Astrocyte (in vitro differentiated cells and primary cell): ENCODE measurements around the gene UMOD. TPM values are rescaled to one million over a fixed set of nuclear protein-coding genes. Genes with fewer than 3 reads are reported as not detected.

Source experiments
- DNase-seq: peaks from one replicate; pipeline ENCODE4 v3.0.0-alpha.2; 2010; ENCODE audit warnings: low read depth
- FAIRE-seq: peaks from 2 replicates; lab custom pipeline; 2011; peaks lifted over from hg19 to GRCh38; lab: Jason Lieb, UNC
- H2AFZ ChIP-seq: 2 replicates; pipeline ENCODE4 v1.6.0; 2012; ENCODE audit warnings: low read depth, low read length, inconsistent platforms
- H3K27ac ChIP-seq: 2 replicates; pipeline ENCODE4 v1.5.1; 2011; ENCODE audit warnings: low read depth, low read length, inconsistent platforms
- H3K27me3 ChIP-seq: 2 replicates; pipeline ENCODE4 v1.6.0; 2011; ENCODE audit warnings: low read length, inconsistent platforms; ENCODE audit not compliant: insufficient read depth
- H3K36me3 ChIP-seq: 2 replicates; pipeline ENCODE4 v1.5.1; 2011; ENCODE audit warnings: low read length, inconsistent platforms; ENCODE audit not compliant: insufficient read depth
- H3K4me1 ChIP-seq: 2 replicates; pipeline ENCODE4 v1.5.1; 2011; ENCODE audit warnings: low read length, inconsistent platforms; ENCODE audit not compliant: insufficient read depth
- H3K4me2 ChIP-seq: 2 replicates; pipeline ENCODE4 v1.6.0; 2012; ENCODE audit warnings: low read length, inconsistent platforms
- H3K4me3 ChIP-seq: 2 replicates; pipeline ENCODE4 v1.5.1; 2011; ENCODE audit warnings: low read depth, mild to moderate bottlenecking, low read length, inconsistent platforms; ENCODE audit not compliant: insufficient read depth
- H3K79me2 ChIP-seq: 2 replicates; pipeline ENCODE4 v1.6.0; 2012; ENCODE audit warnings: mild to moderate bottlenecking, low read length, inconsistent platforms; ENCODE audit not compliant: insufficient read depth
- H3K9ac ChIP-seq: 2 replicates; pipeline ENCODE4 v1.6.0; 2012; ENCODE audit warnings: mild to moderate bottlenecking, low read length, inconsistent platforms
- H3K9me3 ChIP-seq: 2 replicates; pipeline ENCODE4 v1.5.1; 2012; ENCODE audit warnings: low read depth, mild to moderate bottlenecking, low read length, inconsistent platforms; ENCODE audit not compliant: insufficient read depth
- H4K20me1 ChIP-seq: 2 replicates; pipeline ENCODE4 v1.6.0; 2012; ENCODE audit warnings: low read length, inconsistent platforms; ENCODE audit not compliant: insufficient read depth
- H3K27ac Mint-ChIP-seq: one replicate; pipeline ENCODE4 v1.8.0; 2021; ENCODE audit warnings: mild to moderate bottlenecking, mixed read lengths; ENCODE audit not compliant: unreplicated experiment
- H3K27me3 Mint-ChIP-seq: one replicate; pipeline ENCODE4 v1.8.0; 2021; ENCODE audit warnings: low read depth, mixed read lengths; ENCODE audit not compliant: unreplicated experiment
- H3K36me3 Mint-ChIP-seq: one replicate; pipeline ENCODE4 v1.8.0; 2021; ENCODE audit warnings: low read depth, mixed read lengths; ENCODE audit not compliant: unreplicated experiment
- H3K4me1 Mint-ChIP-seq: one replicate; pipeline ENCODE4 v1.8.0; 2021; ENCODE audit warnings: low read depth, mixed read lengths; ENCODE audit not compliant: unreplicated experiment
- H3K4me3 Mint-ChIP-seq: one replicate; pipeline ENCODE4 v1.8.0; 2021; ENCODE audit warnings: mild to moderate bottlenecking, moderate library complexity, mixed read lengths; ENCODE audit not compliant: unreplicated experiment
- H3K9me3 Mint-ChIP-seq: one replicate; pipeline ENCODE4 v1.8.0; 2021; ENCODE audit warnings: mild to moderate bottlenecking, mixed read lengths; ENCODE audit not compliant: unreplicated experiment
- EZH2 ChIP-seq: IDR thresholded peaks from 2 replicates; pipeline ENCODE4 v1.6.1; 2012; ENCODE audit warnings: mild to moderate bottlenecking, low read length, inconsistent platforms; ENCODE audit not compliant: insufficient read depth
- total RNA-seq: library from RNA; stranded (reverse); gene quantifications from 2 replicates; pipeline ENCODE4 v1.2.1, GENCODE V29; 2021
- TF ChIP-seq, protein P1 (sequence below): IDR thresholded peaks from 2 replicates; pipeline ENCODE4 v1.5.1; 2011; ENCODE audit warnings: low read depth, mild to moderate bottlenecking, inconsistent platforms, low read length, moderate library complexity; ENCODE audit not compliant: insufficient read depth

Gene UMOD
- total RNA-seq, 1 donor from 2014 or later = not detected

DNA sequence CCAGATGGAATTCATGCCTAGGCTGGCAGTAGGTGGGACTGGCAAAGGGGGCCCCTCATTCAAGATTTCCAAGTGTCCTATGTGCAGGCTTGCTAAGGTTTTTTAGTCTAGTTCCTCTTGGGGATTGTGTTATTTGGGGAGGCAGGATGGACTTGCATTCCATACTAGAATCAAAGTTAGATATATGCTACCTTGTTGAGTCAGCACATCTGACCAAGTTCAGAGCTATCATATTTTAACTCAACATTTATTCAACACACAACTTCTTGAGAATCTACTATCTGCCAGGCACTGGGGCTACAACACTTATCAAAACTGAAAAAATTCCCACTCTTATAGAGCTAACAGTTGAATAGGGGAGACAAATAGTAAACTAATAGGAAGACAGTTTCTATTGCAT lies 31.9 kb downstream of the UMOD start:
- H3K79me2 ChIP-seq = no peaks in the 10 kb centered on the region
- no peaks in the 10 kb centered on the region for H3K36me3 Mint-ChIP-seq
- TF ChIP-seq, protein P1, sequence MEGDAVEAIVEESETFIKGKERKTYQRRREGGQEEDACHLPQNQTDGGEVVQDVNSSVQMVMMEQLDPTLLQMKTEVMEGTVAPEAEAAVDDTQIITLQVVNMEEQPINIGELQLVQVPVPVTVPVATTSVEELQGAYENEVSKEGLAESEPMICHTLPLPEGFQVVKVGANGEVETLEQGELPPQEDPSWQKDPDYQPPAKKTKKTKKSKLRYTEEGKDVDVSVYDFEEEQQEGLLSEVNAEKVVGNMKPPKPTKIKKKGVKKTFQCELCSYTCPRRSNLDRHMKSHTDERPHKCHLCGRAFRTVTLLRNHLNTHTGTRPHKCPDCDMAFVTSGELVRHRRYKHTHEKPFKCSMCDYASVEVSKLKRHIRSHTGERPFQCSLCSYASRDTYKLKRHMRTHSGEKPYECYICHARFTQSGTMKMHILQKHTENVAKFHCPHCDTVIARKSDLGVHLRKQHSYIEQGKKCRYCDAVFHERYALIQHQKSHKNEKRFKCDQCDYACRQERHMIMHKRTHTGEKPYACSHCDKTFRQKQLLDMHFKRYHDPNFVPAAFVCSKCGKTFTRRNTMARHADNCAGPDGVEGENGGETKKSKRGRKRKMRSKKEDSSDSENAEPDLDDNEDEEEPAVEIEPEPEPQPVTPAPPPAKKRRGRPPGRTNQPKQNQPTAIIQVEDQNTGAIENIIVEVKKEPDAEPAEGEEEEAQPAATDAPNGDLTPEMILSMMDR = no peak
- TF ChIP-seq EZH2 = no peak
- no peak overlapping the region for H3K4me2 ChIP-seq
- no peaks in the 10 kb centered on the region for H3K27me3 ChIP-seq
- no peaks in the 10 kb centered on the region for H3K9me3 Mint-ChIP-seq
- no peak overlapping the region for H3K4me3 Mint-ChIP-seq
- DNase-seq = no peak
- no peak overlapping the region for H3K27ac Mint-ChIP-seq
- H3K27me3 Mint-ChIP-seq = peaks cover 41% of the 10 kb centered on the region
- H4K20me1 ChIP-seq = no peaks in the 10 kb centered on the region
- H3K9me3 ChIP-seq = no peaks in the 10 kb centered on the region
- no peaks in the 10 kb centered on the region for H3K4me1 ChIP-seq
- H3K9ac ChIP-seq = no peak overlapping the region
- H3K27ac ChIP-seq = no peak overlapping the region
- H3K36me3 ChIP-seq = no peaks in the 10 kb centered on the region
- no peak overlapping the region for H3K4me3 ChIP-seq
- FAIRE-seq = no peak
- no peak overlapping the region for H2AFZ ChIP-seq
- H3K4me1 Mint-ChIP-seq = no peaks in the 10 kb centered on the region

DNA sequence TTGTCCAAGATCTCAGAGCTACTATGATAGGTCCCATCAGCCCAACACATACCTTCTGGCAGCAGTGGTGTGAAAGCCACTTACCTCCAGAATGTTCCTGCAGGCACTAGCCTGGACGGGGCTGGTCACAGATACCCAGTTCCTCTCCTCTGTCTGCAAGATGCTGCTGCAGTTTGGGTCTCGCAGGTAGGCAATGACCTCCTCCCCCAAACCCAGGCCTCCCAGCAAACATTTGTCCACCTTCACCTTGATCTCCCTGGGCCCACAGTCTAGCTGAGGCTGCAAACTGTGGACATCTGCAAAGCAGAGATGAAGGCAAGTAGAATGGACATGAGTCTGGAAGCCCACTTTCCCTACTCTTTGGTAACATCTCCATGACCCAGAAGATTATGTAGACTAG lies 32.3 kb downstream of the UMOD start:
- no peak for FAIRE-seq
- no peaks in the 10 kb centered on the region for H3K9me3 Mint-ChIP-seq

DNA sequence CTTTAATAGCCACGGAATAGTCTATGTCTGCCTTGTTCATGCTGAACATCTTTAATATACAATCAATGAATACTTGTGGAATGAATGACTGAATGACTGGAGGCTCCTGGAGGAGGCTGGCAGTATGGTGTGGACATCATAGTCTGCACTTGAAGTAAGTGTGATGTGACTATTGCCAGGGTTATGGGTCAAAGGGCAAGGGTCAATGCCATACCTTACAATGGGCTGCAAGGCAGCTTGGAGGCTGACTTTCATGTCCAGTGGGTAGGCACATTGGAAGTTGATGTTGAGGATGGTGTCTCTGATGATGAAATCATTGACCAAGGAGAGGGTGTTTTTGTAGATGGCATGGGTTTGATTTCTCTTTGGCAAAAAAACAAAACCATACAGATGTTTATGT lies 33.1 kb downstream of the UMOD start:
- no peaks in the 10 kb centered on the region for H3K9me3 ChIP-seq
- no peaks in the 10 kb centered on the region for H3K4me1 ChIP-seq
- Mint-ChIP-seq H3K27ac (no peak overlapping the region), H3K4me1 (no peaks in the 10 kb centered on the region), H3K9me3 (no peaks in the 10 kb centered on the region), H3K27me3 (peaks cover 43% of the 10 kb centered on the region), H3K36me3 (no peaks in the 10 kb centered on the region), H3K4me3 (no peak overlapping the region)
- no peak overlapping the region for H3K9ac ChIP-seq
- H3K79me2 ChIP-seq = no peaks in the 10 kb centered on the region
- no peak overlapping the region for H3K27ac ChIP-seq
- H2AFZ ChIP-seq = no peak overlapping the region
- H3K27me3 ChIP-seq = no peaks in the 10 kb centered on the region
- TF ChIP-seq, protein P1 = no peak
- TF ChIP-seq EZH2 = no peak
- FAIRE-seq = no peak
- H4K20me1 ChIP-seq = no peaks in the 10 kb centered on the region
- no peak for DNase-seq
- no peaks in the 10 kb centered on the region for H3K36me3 ChIP-seq
- no peak overlapping the region for H3K4me2 ChIP-seq
- H3K4me3 ChIP-seq = no peak overlapping the region

More for the DNA sequence above, 32.3 kb downstream of the UMOD start:
- H3K4me3 Mint-ChIP-seq = no peak overlapping the region
- H3K27me3 Mint-ChIP-seq = peaks cover 41% of the 10 kb centered on the region
- Histone ChIP-seq H3K4me3 (no peak overlapping the region), H4K20me1 (no peaks in the 10 kb centered on the region), H3K27me3 (no peaks in the 10 kb centered on the region), H3K9me3 (no peaks in the 10 kb centered on the region), H3K4me1 (no peaks in the 10 kb centered on the region), H3K36me3 (no peaks in the 10 kb centered on the region), H3K79me2 (no peaks in the 10 kb centered on the region), H3K4me2 (no peak overlapping the region), H3K9ac (no peak overlapping the region), H3K27ac (no peak overlapping the region), H2AFZ (no peak overlapping the region)
- H3K27ac Mint-ChIP-seq = no peak overlapping the region
- DNase-seq = no peak
- no peaks in the 10 kb centered on the region for H3K4me1 Mint-ChIP-seq
- H3K36me3 Mint-ChIP-seq = no peaks in the 10 kb centered on the region
- TF ChIP-seq, protein P1 = no peak
- TF ChIP-seq EZH2 = no peak
